Esophagus muscularis mucosa (tissue), 4 donors: ENCODE results near the gene LAPTM4A.

Source experiments
- EP300 ChIP-seq: sonication (generic); formaldehyde crosslinking; IDR thresholded peaks from one replicate; pipeline ENCODE4 v1.6.1; 2017; ENCODE audit warnings: antibody characterized with exemption
- POLR2A ChIP-seq: fragments of 450-650 bp; IDR thresholded peaks from one replicate; pipeline ENCODE4 v1.6.1; 2017; ENCODE audit warnings: antibody characterized with exemption, moderate library complexity, mild to moderate bottlenecking, low read depth
- POLR2AphosphoS5 ChIP-seq, 2 donors: sonication (generic); formaldehyde crosslinking; IDR thresholded peaks; one replicate each; pipeline ENCODE4 v1.6.1; 2017; ENCODE audit warnings: antibody characterized with exemption in 2 of 2
- TF ChIP-seq, protein P1 (sequence below), 3 experiments: fragments of 200-600 bp in 2 of 3; fragments of 450-650 bp in 1 of 3; sonication (generic) in 2 of 3; IDR thresholded peaks; one replicate each; pipeline ENCODE4 v1.5.1; 2017 to 2019; ENCODE audit warnings: antibody characterized with exemption in 3 of 3, mild to moderate bottlenecking in 2 of 3, moderate library complexity in 1 of 3

DNA sequence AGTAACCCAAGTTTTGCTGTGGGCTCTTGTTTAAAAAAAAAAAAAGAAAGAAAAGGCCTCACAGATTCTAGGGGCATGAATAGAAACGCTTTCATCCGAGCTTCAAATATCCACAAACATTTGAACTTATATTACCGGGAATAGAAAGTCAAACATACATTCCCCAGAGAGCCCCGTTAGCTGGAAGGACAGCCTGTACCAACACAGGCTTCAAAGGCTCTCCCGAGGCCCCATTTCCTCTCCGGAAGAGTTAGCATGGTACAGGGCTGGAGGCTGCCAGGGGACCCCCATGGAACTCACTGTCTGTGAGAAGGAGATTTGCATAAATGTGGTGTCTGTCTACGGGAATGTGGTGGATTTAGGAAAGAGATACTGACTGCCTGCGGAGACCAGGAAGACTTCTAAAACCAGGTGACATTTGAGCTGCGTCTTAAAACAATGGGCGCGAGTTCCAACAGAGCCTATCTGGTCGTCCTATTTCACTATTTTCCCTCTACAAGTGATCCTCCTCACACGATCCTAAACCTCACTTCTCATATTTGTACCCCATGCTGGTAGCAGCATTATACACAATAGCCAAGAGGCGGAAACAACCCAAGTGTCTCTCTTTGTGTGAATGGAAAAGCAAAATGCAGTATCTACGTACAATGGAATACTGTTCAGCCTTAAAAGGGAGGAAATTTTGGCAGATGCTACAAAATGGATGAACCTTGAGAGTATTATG is 38.1 kb downstream of the LAPTM4A start:
- TF ChIP-seq, protein P1, sequence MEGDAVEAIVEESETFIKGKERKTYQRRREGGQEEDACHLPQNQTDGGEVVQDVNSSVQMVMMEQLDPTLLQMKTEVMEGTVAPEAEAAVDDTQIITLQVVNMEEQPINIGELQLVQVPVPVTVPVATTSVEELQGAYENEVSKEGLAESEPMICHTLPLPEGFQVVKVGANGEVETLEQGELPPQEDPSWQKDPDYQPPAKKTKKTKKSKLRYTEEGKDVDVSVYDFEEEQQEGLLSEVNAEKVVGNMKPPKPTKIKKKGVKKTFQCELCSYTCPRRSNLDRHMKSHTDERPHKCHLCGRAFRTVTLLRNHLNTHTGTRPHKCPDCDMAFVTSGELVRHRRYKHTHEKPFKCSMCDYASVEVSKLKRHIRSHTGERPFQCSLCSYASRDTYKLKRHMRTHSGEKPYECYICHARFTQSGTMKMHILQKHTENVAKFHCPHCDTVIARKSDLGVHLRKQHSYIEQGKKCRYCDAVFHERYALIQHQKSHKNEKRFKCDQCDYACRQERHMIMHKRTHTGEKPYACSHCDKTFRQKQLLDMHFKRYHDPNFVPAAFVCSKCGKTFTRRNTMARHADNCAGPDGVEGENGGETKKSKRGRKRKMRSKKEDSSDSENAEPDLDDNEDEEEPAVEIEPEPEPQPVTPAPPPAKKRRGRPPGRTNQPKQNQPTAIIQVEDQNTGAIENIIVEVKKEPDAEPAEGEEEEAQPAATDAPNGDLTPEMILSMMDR (IDR thresholded peaks at IDR 0.05), result no peak
- TF ChIP-seq EP300, result no peak
- TF ChIP-seq POLR2A, result no peak
- TF ChIP-seq POLR2AphosphoS5 (IDR thresholded peaks at IDR 0.05), result no peak
